ENCODE data around the gene SPTSSB. TPM values are rescaled to one million over a fixed set of nuclear protein-coding genes. Genes with fewer than 3 reads are reported as not detected.

SPTSSB gene, protein sequence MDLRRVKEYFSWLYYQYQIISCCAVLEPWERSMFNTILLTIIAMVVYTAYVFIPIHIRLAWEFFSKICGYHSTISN
- not detected for total RNA-seq
- 0.42 TPM for polyA plus RNA-seq (ENCODE audit: insufficient read depth, low read depth, low replicate concordance)
- long read RNA-seq, donor 1, result 0 reads
- long read RNA-seq, donor 2, result 0 reads

DNA sequence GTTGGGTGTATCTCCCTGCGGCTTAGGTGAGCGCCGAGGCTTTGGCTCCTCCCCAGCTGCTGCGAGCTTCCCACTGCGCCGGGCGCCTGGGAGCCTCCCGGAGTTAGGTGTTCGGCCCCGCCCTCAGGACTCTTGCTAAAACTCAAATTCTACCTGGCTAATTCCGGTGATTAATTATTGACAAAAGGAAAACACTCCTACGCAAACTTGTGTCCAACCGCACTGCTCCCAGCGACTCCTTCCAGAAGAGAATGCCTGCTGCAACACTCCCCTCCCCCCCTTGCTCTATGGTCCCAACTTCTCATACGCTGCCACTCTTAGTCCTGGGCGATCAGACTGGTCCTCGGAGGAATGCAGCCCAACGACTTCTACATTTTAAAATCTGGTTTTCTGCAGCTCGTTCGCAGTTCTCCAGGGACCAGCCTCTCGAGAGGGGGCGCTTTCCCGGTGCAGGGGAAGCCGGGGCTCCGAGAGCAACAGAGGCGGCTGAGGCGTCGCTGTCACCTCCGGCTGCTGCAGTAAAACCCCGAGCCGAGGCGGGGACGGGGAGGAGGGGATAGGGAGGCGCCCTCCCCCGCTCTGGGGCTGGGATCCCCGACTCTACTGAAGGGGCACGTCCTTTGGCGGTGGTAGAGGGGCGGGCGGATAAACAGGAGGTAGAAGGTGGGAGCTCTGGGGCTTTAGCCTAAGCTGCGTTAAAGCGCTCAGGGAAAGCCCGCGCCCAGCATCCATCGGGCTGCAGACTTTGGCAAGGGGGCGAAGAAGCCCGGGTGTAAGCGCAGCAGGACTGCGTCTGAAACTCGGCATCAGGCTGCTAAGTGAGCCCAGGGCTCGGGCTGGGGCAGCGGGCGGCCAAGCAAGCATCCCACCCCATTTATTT lies at the start of gene SPTSSB:
Gene SPTSSB, minus strand, starts transcription at position 77 of the 880 bp plus-strand sequence. CDS start 25,194 bp downstream, outside the sequence.
- TF ChIP-seq, protein P1, sequence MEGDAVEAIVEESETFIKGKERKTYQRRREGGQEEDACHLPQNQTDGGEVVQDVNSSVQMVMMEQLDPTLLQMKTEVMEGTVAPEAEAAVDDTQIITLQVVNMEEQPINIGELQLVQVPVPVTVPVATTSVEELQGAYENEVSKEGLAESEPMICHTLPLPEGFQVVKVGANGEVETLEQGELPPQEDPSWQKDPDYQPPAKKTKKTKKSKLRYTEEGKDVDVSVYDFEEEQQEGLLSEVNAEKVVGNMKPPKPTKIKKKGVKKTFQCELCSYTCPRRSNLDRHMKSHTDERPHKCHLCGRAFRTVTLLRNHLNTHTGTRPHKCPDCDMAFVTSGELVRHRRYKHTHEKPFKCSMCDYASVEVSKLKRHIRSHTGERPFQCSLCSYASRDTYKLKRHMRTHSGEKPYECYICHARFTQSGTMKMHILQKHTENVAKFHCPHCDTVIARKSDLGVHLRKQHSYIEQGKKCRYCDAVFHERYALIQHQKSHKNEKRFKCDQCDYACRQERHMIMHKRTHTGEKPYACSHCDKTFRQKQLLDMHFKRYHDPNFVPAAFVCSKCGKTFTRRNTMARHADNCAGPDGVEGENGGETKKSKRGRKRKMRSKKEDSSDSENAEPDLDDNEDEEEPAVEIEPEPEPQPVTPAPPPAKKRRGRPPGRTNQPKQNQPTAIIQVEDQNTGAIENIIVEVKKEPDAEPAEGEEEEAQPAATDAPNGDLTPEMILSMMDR (IDR thresholded peaks at IDR 0.05), result no peak
- TF ChIP-seq POLR2A (IDR thresholded peaks at IDR 0.05), result no peak
- intact Hi-C loops (cut with DNase I; ENCODE audit: low total_unique reads), result no loop called here
- no peaks in the 10 kb centered on the region for H3K27me3 ChIP-seq
- peaks cover 3% of the 10 kb centered on the region for H3K4me1 ChIP-seq
- H3K27ac ChIP-seq, result no peak within 1 kb of the TSS
- DNase-seq, result no peak
- no peaks in the 10 kb centered on the region for H3K36me3 ChIP-seq (ENCODE audit: low read depth, missing control alignments)
- no peaks in the 10 kb centered on the region for H3K9me3 ChIP-seq
- WGBS, 2 donors, result 1% methylated on average over 21 to 52 of the region's 53 CpGs
- peak within 1 kb of the TSS; percentile 19 to 24 for H3K4me3 ChIP-seq

DNA sequence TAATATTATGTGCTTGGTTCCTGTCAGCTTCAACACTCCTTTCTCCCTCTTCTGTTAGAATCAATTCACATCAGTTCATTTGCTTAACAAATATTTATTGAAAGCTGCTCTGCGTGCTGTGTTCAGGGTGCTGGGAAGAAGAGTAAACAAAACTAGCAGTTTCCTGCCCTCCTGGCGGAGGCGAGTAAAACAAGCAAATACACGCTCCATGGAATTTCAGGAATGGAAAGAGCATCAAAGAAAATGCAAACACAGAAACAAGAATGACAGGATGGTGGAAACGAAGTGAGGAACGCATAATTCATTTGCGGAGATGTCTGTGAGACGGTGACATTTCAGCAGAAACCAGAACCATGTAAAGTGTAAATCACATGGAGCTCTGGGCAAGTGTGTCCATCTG lies 49.4 kb upstream of the SPTSSB start:
- Histone ChIP-seq H3K36me3 (ENCODE audit: low read depth, missing control alignments) (no peaks in the 10 kb centered on the region), H3K4me3 (no peak overlapping the region), H3K27me3 (no peaks in the 10 kb centered on the region), H3K9me3 (no peaks in the 10 kb centered on the region), H3K27ac (no peak overlapping the region), H3K4me1 (no peaks in the 10 kb centered on the region)
- intact Hi-C loops (cut with DNase I; ENCODE audit: low total_unique reads), result loop anchor here (10.0 kb wide), 1 partner anchor 146 kb away; no protein-coding TSS in a partner anchor
- 75 to 82% methylated on average over 8 of the region's 8 CpGs for WGBS, 2 donors
- DNase-seq, result no peak
- TF ChIP-seq, protein P1 (IDR thresholded peaks at IDR 0.05), result no peak
- no peak for TF ChIP-seq POLR2A (IDR thresholded peaks at IDR 0.05)

DNA sequence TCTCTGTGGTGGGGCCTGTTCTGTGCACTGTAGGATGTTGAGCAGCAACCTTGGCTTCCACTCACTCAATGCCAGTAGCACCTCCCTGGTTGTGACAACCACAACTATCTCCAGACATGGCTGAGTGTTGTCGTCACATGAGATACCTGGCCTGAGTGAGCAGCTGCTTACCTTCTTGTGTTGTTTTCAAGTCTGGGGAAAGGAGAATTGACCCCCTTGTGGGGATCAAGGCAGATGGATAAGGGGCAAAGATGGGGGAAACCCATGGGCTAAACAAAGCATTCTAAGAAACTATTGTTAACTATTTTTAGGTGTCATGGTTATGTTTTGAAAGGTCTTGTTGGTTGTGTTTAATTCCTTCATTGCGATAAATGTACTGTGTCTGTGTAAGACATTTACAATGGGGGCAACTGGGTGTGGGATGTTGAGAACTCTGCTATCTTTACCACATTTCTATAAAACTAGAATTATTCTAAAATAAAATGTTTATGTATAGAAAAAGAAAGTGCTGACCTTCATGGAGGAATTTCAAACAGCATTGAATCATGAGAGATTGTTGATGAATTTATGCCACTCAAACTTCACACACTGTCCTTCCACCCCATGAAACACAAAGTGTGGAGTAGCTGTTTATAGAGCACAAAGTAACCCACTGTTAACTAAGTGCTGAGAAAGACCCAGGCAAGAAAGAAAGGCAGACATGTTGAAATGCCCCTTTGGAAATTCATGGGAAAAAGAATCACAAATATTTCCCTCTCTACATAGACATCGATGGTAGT lies 48.4 kb upstream of the SPTSSB start:
- DNase-seq, result no peak
- no peak for TF ChIP-seq POLR2A (IDR thresholded peaks at IDR 0.05)
- TF ChIP-seq, protein P1 (IDR thresholded peaks at IDR 0.05), result no peak
- WGBS, 2 donors, result 90 to 91% methylated on average over 3 of the region's 3 CpGs
- no peaks in the 10 kb centered on the region for H3K4me1 ChIP-seq
- H3K27ac ChIP-seq, result no peak overlapping the region
- H3K9me3 ChIP-seq, result no peaks in the 10 kb centered on the region
- no peak overlapping the region for H3K4me3 ChIP-seq
- no peaks in the 10 kb centered on the region for H3K27me3 ChIP-seq
- H3K36me3 ChIP-seq (ENCODE audit: low read depth, missing control alignments), result no peaks in the 10 kb centered on the region
- intact Hi-C loops (cut with DNase I; ENCODE audit: low total_unique reads), result loop anchor here (10.0 kb wide), 1 partner anchor 145 kb away; no protein-coding TSS in a partner anchor

DNA sequence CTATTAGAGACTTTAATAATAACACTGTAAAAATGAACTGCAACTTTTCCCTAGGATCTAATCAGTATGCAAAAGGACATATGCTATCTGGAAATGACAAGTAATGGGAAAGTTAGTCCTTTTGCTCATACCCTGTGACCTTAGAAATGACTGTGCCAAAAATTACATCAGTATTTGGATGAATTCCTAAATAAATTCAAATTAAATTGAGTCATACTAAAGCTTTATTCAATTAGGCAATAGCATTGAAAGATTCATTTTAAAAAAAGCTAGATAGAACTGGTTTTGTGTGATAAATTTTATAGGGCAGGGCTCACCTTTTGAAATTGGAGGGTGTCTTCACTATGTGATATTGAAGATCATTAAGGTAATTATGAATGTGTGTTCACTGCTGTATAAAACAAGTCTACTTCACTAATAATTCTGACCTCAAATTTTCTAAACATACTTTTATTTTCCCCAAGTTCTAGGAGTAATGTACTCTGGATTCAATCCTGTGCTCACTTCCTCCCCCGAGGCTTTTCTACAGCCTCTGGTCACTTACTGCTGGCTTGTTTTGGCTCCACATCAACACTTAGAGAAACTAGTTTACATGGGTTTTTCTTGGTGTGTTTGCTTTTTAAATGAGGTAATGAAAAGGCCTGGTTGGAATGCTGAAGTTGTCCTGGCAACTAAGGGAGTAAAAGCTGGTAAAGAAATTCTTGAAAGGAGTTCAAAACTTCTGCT lies 44.4 kb upstream of the SPTSSB start:
- no peaks in the 10 kb centered on the region for H3K27me3 ChIP-seq
- TF ChIP-seq POLR2A (IDR thresholded peaks at IDR 0.05), result no peak
- TF ChIP-seq, protein P1 (IDR thresholded peaks at IDR 0.05), result no peak
- no peaks in the 10 kb centered on the region for H3K36me3 ChIP-seq (ENCODE audit: low read depth, missing control alignments)
- H3K4me3 ChIP-seq, result no peak overlapping the region
- no peak overlapping the region for H3K27ac ChIP-seq
- intact Hi-C loops (cut with DNase I; ENCODE audit: low total_unique reads), result no loop called here
- DNase-seq, result no peak
- 15 to 35% methylated on average over 1 of the region's 1 CpG for WGBS, 2 donors
- no peaks in the 10 kb centered on the region for H3K9me3 ChIP-seq
- peaks cover 6% of the 10 kb centered on the region for H3K4me1 ChIP-seq
